ENCODE measurements around the gene UBE2L6.
A peak's percentile ranks its signal among the peaks of the same experiment; 100 is the strongest.

UBE2L6 gene

DNA sequence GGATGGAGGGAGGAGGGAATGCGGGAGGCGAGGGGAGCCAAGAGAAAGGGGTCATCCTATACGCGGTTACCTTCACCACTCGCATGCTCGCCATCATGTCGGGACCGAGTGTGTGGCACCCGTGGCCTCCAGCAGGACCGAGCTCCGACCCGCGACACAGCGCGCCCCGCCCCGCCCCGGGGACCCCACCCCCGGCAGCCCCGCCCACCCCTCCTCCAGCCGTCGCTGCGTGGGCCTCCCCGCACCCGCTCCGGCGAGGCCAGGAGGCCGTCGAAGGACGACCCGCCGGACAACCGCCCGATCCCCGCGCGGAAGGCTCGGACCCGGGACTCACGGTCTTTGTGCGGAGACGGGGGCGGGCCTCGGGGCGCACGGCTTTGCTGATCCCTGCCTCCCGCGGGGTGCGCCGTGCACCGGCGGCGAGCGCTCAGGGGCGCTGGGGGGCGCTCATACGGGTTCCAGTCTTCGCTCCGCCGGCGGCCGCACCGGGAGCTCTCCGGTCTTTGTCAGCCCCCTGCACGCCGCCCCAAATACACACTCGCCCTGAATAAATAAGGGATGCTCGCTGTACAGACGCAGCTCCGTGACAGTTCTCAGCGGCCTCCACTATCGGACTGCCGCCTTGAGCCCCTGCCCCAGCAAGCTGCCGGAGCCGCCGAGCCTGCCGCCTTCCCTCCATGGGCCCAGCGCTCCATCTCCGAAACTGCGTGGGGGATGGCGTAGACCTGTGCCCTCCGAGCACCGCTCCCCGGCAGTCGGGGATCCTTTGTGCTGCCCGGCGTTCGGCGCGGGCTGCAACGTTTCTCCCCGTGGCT is at the start of gene UBE2L6:
TSS of gene UBE2L6 (minus strand) at position 158 of the 815 bp plus-strand sequence. CDS start at position 97, 61 bp downstream.
- no peak for TF ChIP-seq MAX (IDR thresholded peaks at IDR 0.05; ENCODE audit: low read depth, low read length)
- TF ChIP-seq, protein P1, sequence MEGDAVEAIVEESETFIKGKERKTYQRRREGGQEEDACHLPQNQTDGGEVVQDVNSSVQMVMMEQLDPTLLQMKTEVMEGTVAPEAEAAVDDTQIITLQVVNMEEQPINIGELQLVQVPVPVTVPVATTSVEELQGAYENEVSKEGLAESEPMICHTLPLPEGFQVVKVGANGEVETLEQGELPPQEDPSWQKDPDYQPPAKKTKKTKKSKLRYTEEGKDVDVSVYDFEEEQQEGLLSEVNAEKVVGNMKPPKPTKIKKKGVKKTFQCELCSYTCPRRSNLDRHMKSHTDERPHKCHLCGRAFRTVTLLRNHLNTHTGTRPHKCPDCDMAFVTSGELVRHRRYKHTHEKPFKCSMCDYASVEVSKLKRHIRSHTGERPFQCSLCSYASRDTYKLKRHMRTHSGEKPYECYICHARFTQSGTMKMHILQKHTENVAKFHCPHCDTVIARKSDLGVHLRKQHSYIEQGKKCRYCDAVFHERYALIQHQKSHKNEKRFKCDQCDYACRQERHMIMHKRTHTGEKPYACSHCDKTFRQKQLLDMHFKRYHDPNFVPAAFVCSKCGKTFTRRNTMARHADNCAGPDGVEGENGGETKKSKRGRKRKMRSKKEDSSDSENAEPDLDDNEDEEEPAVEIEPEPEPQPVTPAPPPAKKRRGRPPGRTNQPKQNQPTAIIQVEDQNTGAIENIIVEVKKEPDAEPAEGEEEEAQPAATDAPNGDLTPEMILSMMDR (IDR thresholded peaks at IDR 0.05; ENCODE audit: low read depth, low read length): peak; percentile 29
- peak; percentile 87 for DNase-seq (ENCODE audit: low read depth)
- H3K4me3 ChIP-seq (ENCODE audit: low read depth, low read length): peak within 1 kb of the TSS; percentile 51

- TF ChIP-seq MYC (IDR thresholded peaks at IDR 0.05; ENCODE audit: low read depth, low read length) (no peak), POLR2A (IDR thresholded peaks at IDR 0.05; ENCODE audit: extremely low read depth, insufficient read length) (no peak), MAX (IDR thresholded peaks at IDR 0.05; ENCODE audit: low read depth, low read length) (no peak)
- TF ChIP-seq, protein P1 (IDR thresholded peaks at IDR 0.05; ENCODE audit: low read depth, low read length): no peak
- no peak overlapping the region for H3K4me3 ChIP-seq (ENCODE audit: low read depth, low read length)
- DNase-seq (ENCODE audit: low read depth): no peak
Measured at GRCh38 chr11:57616595-57616994, 49.1 kb upstream of the UBE2L6 start.

DNA sequence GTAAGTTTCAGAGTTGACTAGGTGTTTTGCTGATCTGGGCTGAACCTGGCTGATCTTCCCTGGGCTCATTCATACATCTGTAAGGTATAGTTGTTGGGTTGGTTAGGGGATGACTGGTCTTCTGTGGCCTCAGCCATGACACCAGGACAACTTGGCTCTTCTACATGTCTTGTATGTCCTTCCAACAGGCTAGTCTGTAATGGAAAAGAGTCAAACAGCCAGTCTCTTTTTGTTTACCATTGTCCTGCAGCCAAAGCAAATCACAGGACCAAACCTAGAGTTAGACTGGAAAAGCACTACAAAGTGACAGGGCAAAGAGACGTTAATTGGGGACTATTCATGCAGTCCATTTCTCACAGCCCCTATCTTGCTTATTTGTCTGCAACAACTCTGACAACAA is 47.8 kb upstream of the UBE2L6 start:
- DNase-seq (ENCODE audit: low read depth): no peak

GRCh38 chr11:57614234-57614772 is 46.8 kb upstream of the UBE2L6 start:
- no peak overlapping the region for H3K4me3 ChIP-seq (ENCODE audit: low read depth, low read length)
- DNase-seq (ENCODE audit: low read depth): no peak
- TF ChIP-seq POLR2A (IDR thresholded peaks at IDR 0.05; ENCODE audit: extremely low read depth, insufficient read length): no peak
- TF ChIP-seq, protein P1 (IDR thresholded peaks at IDR 0.05; ENCODE audit: low read depth, low read length): no peak
- TF ChIP-seq MYC (IDR thresholded peaks at IDR 0.05; ENCODE audit: low read depth, low read length): no peak
- TF ChIP-seq MAX (IDR thresholded peaks at IDR 0.05; ENCODE audit: low read depth, low read length): no peak

More for the DNA sequence above, 47.8 kb upstream of the UBE2L6 start:
- H3K4me3 ChIP-seq (ENCODE audit: low read depth, low read length): no peak overlapping the region
- TF ChIP-seq, protein P1 (IDR thresholded peaks at IDR 0.05; ENCODE audit: low read depth, low read length): no peak
- TF ChIP-seq POLR2A (IDR thresholded peaks at IDR 0.05; ENCODE audit: extremely low read depth, insufficient read length) (no peak), MAX (IDR thresholded peaks at IDR 0.05; ENCODE audit: low read depth, low read length) (no peak), MYC (IDR thresholded peaks at IDR 0.05; ENCODE audit: low read depth, low read length) (no peak)

DNA sequence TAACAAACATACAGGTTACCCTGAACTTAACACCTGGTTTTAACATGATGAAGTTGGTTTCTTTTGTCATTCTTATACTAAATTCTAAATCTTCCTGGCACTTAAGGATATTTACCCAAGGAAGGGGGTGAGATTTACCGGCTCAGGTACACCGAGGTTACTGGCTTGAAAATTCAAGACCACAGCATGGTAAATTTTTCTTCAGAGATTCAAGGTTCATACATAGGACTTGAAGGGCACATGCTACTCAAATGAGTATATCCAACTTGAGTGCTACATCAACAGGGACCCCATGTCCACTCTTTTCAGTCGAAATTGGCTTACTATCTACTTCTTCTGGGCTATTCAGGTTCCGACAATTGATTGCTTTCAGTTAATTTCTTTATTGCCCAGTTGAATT is 42.7 kb upstream of the UBE2L6 start:
- TF ChIP-seq, protein P1 (IDR thresholded peaks at IDR 0.05; ENCODE audit: low read depth, low read length): no peak
- TF ChIP-seq MYC (IDR thresholded peaks at IDR 0.05; ENCODE audit: low read depth, low read length) (no peak), POLR2A (IDR thresholded peaks at IDR 0.05; ENCODE audit: extremely low read depth, insufficient read length) (no peak), MAX (IDR thresholded peaks at IDR 0.05; ENCODE audit: low read depth, low read length) (no peak)
- no peak for DNase-seq (ENCODE audit: low read depth)
- H3K4me3 ChIP-seq (ENCODE audit: low read depth, low read length): no peak overlapping the region
